HG02588 (cell line): ENCODE measurements around the gene OMA1.
"Not testable (repeated sequence)": the region's sequence is repeated elsewhere in the genome, so short reads cannot be mapped to it uniquely, and the experiment has no call there.

ENCODE experiments used
- ATAC-seq: cut with Tn5 transposase; IDR thresholded peaks from one replicate; pipeline ENCODE4 v1.9.1; 2021; ENCODE audit warnings: mild to moderate bottlenecking, moderate library complexity; ENCODE audit not compliant: unreplicated experiment

OMA1 gene

DNA sequence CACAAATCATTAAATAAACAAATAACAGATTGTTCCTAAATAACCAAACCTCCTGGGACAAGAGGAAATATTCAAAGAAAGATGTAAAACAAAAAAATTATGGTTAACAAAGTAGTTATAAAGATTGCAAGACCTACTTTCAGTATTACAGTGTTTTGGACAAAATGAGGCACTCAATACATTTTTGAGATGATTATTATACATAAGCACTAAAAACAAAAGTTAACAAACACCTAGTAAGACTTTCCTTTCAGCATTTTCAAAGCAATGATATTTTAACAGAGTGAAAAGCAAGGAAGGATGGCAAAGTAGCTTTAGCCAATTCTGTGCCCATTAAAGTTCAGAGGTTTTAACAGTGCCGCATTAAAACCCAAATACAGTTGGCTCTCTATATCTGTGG is 17.2 kb downstream of the OMA1 start:
- ATAC-seq: no peak

DNA sequence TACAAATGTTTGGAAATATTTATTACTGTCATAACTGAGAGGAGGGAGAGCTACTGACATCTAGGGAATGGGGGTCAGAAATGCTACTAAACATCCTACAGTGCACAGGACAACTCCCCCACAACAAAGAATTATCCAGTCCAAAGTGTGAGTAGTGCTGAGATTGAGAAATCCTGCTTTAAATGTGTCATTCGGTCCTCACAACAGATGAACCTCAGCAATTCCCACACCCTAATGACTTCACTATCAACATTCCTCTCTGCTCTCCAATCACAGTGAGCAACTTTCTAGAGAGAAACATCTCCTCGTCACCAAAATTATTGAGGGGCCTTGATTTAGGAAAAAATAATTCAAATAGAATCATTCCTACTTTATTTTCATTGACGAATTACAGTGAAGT is 18.0 kb downstream of the OMA1 start:
- ATAC-seq: no peak

GRCh38 chr1:58524353-58524945 is 22.1 kb downstream of the OMA1 start:
- no peak for ATAC-seq

DNA sequence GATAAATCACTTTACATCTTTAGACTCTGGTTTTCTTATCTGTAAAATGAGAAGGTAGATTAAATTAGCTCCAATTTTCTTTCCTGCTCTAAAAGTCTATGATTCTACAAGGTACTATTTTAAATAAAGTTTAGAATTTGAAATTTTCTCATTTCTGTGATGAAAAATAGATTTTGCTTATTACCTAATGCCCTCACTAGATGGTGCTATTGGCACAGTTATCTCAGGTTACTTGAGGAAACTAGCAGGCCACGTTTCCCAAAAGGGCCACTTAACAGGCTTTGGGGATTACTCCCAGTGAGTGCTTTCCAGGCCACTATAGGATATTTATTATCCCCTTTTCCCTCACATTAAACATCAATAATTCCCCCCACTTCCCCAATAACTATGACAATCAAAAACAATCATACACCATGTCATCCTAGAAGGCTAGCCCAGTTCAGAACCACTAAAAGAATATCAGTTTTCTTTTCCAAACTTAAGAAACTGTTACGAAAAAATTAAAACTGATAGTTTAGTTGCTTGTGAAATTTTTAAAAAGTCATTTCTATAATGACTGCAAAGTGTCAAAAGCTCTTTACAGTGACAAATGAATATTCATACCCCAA is 30.6 kb downstream of the OMA1 start:
- no peak for ATAC-seq

DNA sequence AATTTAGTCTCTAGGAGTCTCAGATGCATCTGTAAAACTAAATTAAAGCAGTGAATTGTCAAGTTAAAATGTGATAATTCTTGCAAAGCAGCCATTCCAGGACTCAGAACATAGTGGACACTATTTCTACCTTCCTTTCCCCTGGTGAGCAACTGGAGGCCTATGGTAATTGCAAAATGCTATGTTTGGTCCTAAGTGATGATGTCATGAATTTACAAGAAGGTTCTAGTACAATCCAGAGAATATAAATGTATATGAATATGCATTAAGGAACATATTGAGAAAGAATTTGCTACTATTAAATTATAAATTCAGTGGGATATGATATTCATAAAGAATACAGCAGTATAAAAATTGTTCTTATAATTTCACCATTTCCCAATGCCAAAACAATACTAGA is 32.6 kb downstream of the OMA1 start:
- no peak for ATAC-seq

DNA sequence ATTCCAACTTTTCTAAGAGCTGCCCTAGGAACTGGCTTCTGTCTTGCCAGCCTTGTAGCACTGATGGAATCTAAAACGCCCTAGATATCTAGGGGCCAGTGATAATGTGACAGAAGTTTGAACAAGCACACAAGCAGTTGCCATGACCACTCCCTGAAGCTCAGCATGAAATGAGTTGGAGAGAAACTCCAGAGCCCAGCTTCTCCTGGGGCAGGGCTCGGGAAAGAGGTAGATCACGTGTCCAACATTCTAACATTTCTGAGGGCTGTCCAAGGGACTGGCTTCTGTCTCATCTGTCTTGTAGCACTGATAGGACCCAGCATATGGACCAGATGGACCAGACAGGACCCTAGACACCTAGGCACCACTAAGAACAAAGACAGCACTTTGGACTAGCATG is 37.9 kb downstream of the OMA1 start:
- ATAC-seq: no peak

DNA sequence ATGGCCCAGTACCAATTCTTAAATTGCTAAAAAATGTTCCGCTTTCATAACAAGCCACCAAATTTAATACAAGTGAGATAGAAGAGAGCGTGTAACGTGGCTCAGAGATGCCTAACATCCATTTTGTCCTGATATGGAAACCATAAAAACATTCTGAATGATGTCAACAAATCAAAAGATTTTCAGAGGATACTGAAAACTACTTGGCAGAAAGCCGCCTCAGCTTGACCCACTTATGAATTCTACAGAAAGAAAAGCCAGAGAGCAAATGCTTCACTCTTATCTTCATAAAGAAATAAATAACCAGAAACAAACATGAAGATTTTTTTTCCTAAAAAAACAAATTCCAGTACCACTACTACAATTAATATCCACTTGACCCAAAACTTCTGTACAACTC is 41.2 kb downstream of the OMA1 start:
- no peak for ATAC-seq

DNA sequence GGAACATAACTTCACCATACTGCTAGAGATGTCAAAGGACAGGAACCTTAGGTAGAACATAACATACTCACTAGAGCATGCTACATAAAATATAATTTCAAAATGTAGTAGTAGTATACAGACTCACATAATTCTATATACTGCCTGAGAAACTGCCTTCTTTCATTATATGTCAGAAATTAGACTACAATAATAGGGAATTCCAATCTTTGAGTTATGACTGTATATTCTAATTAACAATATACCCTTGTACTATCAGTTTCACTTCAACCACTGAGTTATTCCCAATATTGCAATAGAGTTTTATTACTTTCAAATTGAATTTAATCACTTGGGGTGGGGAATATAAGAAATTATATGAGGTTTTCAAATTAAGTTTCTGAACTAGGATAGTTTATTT is 44.0 kb downstream of the OMA1 start:
- no peak for ATAC-seq

GRCh38 chr1:58500043-58500442 is 46.5 kb downstream of the OMA1 start:
- ATAC-seq: no peak

- ATAC-seq: no peak
Observed at GRCh38 chr1:58497499-58497898, 49.0 kb downstream of the OMA1 start.

GRCh38 chr1:58496042-58496441 is 50.5 kb downstream of the OMA1 start:
- no peak for ATAC-seq

DNA sequence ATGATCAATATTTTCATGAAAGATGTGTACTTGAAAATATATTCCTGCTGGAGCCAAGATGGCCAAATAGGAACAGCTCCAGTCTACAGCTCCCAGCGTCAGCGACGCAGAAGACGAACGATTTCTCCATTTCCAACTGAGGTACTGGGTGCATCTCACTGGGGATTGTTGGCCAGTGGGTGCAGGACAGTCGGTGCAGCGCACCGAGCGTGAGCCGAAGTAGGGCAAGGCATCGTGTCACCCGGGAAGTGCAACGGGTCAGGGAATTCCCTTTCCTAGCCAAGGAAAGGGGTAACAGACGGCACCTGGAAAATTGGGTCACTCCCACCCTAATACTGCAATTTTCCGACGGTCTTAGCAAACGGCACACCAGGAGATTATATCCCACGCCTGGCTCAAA is 57.6 kb downstream of the OMA1 start:
- ATAC-seq: not testable (repeated sequence)

- ATAC-seq: no peak
Observed at GRCh38 chr1:58487002-58487401, 59.5 kb downstream of the OMA1 start.

GRCh38 chr1:58481962-58482361 is 64.6 kb downstream of the OMA1 start:
- no peak for ATAC-seq

DNA sequence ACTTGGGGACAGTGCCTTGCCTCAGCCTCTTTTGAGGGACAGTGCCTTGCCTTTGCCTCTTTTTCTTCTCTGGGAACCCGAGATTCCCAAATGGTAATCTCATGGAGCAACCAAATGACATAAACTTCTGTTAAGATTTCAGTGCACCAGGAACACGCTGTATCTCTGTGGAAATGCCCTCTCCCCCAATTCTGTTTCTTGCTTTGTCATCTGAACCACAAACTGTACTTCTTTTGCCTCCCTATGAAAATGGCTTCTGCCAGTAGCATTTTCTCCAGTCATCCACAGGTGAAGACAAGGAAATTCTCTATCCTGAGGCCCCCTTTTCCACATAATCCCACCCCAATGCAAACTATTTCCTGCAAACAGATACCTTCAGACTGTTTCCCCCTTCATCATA is 66.3 kb downstream of the OMA1 start:
- no peak for ATAC-seq

GRCh38 chr1:58477390-58477789 is 69.1 kb downstream of the OMA1 start:
- no peak for ATAC-seq

- no peak for ATAC-seq
Observed at GRCh38 chr1:58476179-58476578, 70.3 kb downstream of the OMA1 start.

- ATAC-seq: no peak
Observed at GRCh38 chr1:58469476-58469875, 77.0 kb downstream of the OMA1 start.

DNA sequence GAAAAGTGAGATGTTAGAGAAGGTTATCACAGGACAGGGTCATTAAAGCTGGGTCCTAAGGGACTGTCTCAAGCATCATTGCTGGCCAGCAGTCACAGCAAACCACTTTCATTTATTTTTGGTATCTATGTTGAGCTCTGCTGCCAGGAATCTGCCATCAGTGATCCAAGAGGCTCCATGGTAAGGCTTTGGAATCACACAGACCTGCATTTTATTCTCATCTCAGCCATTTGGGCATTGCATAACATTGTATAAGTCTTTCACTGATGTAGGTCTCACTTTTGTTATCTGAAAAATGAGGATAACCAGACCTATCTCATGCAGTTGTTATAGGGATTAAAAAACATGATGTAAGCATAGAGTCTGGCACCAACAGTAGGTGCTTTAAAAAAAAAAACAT is 77.5 kb downstream of the OMA1 start:
- ATAC-seq: no peak

GRCh38 chr1:58468612-58469011 is 77.9 kb downstream of the OMA1 start:
- ATAC-seq: no peak

DNA sequence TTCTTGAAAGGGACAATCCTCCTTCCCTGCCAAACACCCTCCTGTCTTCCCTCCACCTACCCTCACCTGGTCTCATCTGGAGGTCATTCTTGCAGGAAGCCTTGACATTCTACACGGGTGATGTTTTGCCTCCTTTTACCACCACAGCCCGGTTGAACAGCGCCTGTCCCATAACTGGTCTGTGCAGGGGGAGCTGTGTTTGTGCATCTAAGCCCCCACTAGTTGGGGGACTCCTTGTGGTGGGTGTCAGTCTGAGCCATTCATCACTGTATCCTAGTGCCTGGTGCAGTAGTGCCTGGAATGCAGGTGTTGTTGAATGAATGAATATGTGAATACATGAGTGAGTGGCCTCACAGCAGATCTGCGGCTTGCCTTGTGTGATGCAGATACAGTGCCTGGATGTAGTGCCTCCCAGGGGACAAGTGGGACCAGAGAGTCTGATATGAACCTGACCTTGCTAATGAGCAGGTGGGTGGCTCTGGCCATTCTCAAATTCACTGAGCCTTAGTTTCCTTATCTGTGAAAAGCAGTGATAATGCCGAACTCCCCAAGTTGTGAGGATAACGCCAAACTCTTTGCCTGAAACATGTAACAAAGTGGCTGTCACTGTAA is 79.8 kb downstream of the OMA1 start:
- no peak for ATAC-seq

- ATAC-seq: no peak
Observed at GRCh38 chr1:58465825-58466629, 80.5 kb downstream of the OMA1 start.
